GM20431 (cell line): ENCODE measurements around the gene WSB2.

Source experiments
- in situ Hi-C: fragments of 300-500 bp; cut with MseI, MboI; formaldehyde crosslinking; loops from one replicate; pipeline ENCODE4 v1.15.0; 2020; ENCODE audit warnings: low sequenced_read_pairs; ENCODE audit not compliant: unreplicated experiment

WSB2 gene

DNA sequence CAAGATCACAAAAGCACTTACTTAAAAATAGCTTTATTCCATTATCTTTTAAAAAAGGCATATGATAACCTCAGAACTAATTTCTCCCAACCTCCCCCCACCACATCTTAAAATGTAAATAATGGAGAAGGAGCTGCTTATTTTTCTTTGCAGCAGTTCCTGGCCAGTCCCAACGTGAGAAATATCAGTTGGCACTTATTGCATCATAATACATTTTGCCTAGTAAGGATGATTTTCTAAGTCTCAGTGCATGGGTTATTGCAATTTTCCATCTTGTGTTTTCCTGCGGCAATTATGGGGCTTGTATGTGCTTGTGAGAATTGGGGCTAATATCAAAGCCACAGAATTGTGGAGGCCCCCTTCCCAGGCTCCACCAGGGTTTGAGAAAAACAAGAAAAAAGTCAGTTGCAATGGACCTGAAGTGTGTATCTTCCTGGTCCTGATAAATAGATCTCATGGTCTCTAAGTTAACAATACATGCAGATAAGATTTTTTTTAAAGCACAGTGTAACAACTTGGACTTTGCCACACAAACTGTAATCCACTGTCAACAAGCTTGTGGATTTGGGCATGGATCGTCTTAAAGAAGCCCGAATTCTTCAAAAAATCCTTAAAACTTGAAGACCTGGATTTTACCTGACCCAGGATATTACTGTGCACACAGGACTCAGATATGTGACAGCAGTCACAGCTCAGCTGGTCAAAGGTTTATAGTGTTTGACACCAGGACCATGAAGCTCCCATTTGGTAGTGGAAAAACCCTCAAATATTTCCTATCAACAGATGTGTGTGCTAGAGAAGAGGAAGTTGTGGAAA lies 2.8 kb upstream of the WSB2 start:
- in situ Hi-C loops = no loop called here

DNA sequence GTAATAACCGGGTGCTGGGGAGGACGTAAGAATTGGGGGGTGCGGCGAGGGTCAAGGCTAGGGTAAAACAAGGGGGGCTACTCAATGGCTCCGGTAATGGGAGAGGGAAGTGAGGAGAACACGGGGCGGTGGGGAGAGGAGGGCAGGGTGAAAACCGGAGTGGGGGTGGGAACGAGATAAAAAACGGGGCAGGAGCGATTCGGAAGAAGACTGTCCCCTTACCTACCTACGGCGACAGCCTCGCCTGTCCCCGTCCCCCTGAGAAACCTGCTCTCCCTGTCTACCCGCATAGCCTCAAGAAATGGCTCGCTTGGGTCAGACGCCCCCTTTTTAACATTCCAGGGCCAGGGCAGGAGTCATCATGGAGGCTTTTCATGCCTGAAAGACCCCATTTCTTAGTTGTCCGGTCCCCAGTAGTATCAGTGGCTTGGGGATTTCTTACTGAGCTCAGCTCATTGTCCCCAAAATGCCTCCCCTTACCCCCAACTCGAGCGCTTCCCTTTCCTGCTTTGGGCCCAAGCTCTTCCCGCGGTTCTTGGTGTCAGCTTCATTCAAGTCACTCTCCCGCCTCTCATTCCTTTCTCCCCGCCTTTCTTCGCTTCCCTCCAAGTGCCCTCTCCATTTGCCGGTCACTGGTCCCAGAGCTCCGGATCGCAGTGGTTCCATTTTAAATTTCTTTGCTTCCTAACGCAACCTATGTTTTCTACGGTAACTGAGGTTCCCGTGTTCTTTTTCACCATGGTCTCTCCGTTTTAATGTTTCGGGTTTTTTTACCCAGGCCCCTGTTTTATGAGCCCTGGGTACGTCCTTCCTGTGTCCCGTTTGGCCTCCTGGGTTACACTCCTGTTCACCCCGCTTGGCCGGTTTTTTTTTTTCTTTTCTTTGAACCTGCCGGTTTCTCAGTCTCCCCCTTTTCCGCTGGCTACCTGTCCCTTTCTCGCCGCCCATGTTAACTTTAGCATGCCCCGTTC lies 1.2 kb upstream of the WSB2 start:
- in situ Hi-C loops = no loop called here

DNA sequence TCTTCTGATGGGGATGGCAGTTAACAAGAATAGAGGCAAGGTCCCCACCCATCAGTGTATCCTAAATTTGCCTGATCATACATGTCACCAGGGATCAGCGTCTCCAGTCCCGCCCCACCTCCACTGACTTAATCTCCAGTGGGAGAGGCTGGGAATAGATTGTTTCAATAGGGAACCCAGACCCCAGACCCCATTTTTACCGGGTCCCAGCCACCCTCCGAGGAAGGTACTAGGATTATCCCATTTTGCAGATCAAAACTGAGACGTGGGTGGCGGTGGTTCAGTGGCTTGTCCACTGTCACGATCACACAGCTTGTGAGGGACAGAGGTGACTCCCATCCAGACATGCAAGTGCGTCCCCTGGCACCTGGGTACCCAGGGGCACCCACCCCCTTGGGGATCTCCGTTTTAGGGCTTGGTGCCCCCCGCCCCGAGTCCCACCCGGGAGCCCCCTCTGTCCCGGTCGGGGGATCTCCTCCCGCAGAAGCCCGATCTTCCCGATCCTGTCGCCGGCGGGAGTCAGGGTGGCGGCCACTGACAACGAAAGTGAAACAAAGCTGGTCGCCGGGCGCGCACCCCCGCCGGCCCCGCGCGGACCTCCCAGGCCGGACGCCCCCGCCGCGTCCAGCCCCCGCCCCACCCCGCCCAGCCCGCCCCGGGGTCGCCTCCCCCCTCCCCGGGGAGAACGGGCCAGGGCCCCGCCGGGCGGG lies 523 bp downstream of the WSB2 start:
- in situ Hi-C loops = no loop called here

DNA sequence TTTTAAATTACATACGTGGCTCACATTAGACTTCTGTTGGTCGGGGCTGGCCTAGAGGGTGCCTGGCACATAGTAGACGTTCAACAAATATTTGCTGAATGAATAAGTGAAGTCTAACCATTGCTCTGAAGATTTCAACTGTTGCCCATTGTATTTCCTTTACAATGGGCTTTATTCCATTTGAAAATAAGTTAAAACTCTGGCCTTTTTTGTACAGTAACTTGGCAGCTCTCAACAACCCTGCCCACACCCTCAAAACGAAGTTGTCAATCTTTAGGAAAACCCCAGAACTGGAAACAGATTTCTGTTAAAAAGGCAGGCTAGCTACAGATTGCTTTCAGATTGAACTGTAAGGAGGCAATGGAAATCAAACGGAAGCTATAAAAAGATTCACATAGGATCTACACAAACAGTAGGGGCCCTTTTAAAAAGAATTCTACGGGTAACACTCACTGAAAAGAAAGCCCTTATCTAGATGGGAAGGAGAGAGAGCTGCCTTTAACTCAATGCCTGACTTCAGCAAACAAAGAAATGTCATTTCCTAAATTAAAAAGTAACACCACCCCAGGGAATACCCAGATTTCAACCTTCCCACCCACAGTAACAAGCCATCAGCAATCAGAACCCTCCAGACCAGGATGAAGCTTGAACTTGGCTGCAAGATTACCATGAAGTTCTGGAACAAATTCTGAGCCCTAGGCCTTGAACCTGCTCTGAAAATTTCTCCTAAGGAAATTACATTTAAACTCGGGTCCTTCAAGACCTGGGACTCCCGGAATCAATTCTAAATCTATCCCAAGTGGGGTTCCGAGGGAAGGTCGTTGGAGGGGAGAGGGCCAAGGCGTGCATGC lies 1.4 kb downstream of the WSB2 start:
- in situ Hi-C loops = no loop called here

DNA sequence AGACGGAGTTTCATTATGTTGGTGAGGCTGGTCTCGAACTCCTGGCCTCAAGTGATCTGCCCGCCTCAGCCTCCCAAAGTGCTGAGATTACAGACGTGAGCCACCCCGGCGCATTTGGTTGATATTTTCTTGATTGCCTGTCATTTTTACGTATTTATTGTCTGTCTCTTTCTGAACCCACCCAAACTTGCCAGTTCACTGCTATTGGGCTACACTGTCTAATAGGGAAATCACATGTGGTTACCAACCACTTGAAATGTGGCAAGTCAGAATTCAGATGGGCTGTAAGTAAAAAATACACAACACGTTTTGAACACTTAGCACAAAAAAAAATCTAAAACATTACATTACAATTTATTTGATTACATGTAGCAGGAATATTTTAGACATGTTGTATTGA lies 2.1 kb downstream of the WSB2 start:
- in situ Hi-C loops = no loop called here

DNA sequence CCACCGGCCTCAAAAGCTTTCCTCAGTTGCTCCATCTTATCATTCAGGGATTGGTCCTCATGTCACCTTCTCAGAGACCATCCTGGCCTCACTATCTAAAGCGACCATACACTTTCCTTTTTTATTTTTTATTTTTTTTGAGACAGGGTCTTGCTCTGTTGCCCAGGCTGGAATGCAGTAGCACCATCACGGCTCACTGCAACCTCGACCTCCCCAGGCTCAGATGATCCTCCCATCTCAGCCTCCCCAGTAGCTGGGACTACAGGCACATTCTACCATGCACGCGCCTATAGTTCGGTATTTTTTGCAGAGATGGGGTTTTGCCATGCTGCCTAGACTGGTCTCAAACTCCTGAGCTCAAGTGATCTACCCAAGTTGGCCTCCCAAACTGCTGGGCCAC lies 2.8 kb downstream of the WSB2 start:
- in situ Hi-C loops = no loop called here

DNA sequence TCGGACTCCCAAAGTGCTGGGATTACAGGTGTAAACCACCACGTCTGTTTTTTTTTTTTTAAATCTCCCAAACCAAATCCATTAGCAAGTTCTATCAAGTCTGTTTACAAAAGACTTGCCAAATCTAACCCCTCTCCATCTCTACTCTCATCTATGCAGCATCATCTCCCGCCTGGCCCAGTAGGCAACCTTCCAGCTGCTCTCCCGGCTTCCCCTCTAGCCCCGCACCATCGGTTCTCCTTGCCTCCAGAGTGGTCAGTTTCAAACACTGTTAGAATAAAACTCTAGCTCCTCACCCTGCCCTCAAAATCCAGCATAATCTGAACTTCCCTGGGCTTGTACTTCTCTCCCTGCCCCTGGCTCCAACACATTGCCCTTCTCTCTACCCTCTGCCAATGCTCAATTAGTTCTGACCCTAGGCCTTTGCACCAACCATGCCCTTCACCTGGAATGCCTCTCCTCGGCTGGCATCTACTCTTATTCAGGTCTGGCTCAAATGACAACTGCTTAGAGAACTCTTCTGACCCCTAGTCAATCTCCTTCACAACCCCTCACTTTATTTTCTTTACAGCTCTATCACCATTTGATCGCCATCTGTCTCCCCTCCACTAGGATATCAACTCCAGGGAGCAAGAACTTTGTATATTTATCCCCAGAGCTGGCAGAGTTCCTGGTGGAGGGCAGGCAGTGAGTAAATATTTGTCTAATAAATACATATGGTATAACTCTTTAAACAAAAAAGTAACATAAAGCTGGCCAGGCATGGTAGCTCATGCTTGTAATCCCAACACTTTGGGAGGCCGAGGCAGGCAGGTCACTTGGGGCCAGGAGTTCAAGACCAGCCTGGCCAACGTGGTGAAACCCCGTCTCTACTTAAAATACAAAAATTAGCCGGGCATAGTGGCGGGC lies 4.9 kb downstream of the WSB2 start:
- in situ Hi-C loops = no loop called here

DNA sequence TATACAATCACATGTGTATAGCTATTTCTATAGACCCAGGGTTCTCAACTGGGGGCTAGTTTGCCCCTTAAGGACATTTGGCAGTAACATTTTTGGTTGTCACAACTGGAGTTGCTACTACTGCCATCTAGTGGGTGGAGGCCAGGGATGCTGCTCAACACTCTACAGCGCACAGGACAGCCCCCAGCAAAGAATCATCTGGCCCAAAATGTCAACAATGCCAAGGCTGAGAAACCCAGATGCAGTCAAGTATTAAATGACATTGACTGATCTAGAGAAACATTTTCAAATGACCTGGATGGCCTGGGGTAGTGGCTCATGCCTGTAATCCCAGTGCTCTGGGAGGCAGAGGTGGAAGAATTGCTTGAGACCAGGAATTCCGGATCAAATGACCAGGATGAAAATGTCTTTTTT lies 5.8 kb downstream of the WSB2 start:
- in situ Hi-C loops = no loop called here

DNA sequence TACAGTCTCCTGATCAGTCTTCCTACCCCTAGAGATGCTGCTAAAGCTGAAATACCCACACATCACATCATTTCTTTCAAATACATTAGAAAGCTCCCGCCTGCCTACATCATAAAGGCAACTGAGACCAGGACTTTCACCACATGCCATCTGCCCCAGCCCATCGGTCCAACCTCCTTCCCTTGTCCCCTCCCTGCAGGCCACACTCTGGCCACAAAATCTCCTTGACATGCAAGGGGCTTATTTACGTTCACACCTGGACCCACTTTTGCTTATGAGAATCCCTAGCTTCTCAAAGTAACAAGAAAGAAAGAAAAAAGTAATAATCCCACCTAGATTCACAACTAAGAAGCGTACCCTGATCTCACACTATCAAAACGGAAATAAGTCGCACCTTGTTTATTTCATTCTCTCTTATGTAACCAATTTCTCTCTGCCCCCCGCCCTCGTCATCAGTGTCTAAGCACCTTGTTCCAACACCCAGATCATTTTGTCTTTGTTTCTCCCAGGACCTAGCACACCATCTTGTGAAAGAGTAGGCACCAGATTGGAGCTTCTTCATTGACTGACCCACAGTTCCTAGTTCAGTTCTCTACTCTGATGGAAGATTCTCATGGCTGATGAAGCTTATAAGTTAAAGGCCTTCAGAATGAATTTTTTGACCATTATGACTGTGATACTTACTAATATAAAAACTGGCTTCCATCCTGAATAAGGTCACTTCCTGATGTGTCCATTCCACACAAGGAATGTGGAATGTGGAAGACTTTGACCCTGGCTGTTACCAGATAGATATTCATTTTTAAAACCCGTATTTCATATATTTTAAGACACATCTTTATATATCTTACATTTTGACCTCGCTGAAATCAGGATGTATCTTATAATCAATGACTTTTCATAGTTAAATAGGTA lies 7.7 kb downstream of the WSB2 start:
- in situ Hi-C loops = no loop called here

DNA sequence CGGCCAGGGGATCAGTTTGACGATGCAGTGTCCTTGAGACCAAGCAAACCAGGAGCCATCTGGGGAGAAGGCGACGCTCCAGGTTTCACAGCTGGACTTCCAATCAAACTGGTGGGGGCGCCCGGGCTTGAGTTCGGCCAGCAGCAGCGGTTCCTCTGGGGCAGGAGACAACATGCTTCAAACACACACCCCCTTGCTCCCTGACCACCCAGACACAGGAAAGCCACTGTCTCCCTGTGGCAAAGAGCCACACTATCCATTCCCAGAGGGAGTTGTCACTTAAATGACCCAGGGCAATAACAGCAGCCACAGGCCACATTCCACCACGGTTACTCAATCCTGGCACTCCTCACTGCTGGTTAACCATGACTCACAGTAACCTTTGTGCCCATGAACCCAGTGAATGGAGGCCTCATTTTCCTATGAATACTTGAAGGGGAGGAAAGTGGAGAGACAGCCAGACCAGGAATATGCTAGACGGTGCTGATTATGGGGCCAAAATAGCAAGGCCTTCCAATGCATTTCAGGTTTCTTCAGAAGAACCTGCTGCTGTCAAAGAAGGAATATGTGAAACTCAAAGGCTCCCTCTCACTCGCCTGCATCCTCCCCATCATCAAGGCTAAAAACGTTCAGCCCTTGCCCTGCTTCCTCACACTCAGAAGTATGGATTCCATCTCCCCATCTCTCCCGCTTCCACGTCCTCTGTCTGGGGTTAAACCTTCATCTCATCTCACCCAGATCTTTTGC lies 8.5 kb downstream of the WSB2 start:
- in situ Hi-C loops = no loop called here

DNA sequence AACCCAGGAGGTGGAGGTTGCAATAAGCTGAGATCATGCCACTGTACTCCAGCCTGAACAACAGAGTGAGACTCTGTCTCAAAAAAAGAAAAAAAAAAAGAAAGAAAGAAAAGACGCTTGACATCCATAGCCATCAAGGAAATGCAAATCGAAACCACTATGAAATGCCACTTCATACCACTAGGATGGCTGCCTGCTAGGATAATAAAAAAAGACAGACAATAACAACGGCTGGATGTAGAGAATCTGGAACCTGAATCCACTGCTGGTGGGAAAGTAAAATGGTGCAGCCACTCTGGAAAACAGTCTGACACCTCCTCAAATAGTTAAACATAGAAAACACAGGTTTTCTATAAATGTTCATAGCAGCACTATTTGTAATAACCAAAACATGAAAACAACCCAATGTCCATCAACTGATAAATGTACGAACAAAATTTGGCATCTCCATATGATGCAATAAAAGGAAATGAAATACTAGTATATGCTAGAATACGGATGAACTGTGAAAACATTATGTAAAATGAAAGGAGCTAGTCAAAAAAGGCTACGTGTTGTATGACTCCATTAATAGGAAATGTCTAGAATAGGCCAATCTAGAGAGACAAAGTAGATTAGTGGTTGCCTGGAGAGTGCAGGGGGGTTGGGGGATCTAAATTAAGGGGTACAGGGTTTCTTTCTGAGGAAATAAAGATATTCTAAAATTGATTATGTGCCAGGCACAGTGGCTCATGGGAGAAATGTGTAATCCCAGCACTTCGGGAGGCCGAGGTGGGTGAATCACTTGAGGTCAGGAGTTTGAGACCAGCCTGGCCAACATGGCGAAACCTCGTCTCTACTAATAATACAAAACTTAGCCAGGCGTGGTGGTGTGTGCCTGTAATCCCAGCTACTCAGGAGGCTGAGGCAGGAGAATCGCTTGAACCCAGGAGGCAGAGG lies 9.7 kb downstream of the WSB2 start:
- in situ Hi-C loops = no loop called here

DNA sequence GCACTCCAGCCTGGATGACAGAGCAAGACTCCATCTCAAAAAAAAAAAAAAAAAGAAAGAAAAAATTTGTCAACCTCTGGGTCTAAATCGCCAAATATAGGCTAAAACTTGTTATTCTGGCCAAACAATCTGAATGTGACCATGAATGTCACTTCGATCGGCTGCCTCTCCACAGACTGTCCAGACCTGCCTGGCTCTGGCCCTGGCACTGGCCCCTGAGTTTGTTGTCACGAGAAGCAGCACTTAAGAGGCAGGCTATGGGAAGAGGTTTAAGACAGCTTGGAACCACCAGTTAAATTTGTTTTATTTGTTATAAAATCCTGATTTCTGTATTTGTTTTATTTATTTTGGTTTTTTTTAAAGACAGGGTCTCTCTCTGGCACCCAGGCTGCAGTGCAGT lies 14.5 kb downstream of the WSB2 start:
- in situ Hi-C loops = no loop called here

DNA sequence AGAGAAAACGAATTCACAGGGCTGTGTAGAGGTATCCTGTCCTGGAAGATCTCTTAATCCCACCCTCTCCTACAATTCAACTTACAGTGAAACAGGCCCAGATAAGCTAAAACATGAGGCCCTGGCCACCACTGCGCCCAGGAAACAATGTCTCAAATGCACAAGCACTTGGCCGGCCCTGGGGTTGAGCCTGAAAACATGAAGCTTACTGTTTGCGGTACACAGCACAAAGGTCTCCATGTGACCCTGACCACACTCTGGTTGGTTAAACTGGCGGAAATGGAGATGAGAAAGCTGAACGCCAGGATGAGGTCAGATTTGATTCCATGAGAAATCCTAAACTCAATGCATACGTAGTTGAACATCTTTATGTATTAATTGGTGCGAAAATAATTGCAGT lies 16.4 kb downstream of the WSB2 start:
- in situ Hi-C loops = no loop called here

DNA sequence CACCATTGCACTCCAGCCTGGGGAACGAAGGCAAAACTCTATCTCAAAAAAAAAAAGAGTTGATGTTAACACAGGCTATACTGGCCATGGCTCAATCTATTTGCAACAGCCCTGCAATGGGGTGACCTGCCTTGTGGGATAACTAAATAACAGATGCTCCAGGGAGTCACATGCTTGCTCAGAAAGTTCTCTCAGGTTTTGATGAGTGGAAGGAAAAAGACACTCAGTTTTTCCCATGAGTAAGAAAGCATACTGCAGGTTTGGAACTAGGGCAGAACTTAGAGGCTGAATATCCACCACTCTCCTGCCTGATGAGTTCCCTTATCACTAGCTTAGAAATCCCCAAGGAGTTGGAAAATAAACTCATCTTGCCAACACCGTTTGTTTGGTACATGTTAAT lies 16.9 kb downstream of the WSB2 start:
- in situ Hi-C loops = no loop called here

DNA sequence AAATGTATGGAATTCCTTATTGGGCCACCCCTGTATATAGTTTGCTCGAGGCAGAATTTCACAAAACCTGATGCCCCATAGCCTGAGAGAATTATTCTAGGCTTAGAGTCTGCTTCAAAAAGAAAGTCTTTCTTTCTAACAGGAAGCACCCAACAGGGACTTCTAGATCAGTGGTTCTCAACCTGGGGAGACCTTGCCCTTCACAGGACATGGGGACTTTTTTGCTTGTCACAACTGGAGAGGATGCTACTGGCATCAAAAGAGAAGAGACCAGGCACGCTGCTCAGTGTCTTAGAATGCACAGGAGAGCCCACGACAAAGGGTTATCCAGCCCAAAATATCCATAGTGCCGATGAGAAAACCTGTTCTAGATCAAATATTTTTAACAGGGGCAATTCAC lies 18.9 kb downstream of the WSB2 start:
- in situ Hi-C loops = no loop called here

DNA sequence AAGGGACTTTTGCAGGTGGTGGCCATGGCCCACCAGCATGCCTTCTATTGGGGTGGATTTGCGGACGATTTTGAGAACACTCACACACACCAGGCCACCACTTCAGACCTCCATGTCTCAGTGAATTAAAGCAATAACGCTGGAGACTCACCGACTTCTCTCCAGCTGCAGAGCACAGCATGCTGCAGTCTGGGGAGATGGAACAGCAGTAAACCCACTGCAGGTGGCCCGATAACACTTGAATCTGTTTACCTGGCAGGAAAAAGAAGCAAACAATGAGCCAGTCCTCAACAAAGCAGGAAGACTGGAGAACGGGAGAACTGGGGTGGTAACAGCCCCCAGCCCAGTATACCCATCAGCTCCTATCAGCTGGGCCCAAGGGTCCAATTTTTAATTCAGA lies 22.8 kb downstream of the WSB2 start:
- in situ Hi-C loops = no loop called here
